HCT116 (cell line): ENCODE measurements around the gene PPM1M. TPM values are rescaled to one million over a fixed set of nuclear protein-coding genes. Genes with fewer than 3 reads are reported as not detected.
A peak's percentile ranks its signal among the peaks of the same experiment; 100 is the strongest.

Source experiments
- ATAC-seq: fragments of 200-7000 bp; cut with Tn5 transposase; 2 replicates; pipeline ENCODE4 v1.9.1; 2020; ENCODE audit warnings: mild to moderate bottlenecking, moderate library complexity
- BruUV-seq: library from RNA; stranded (reverse); fragments of 400-500 nt; replicated peaks from 2 replicates; lab custom pipeline; 2021; lab: Mats Ljungman, UMichigan
- CTCF ChIA-PET: fragments of 300-600 bp; sonication (Branson Sonifier 250); formaldehyde crosslinking; loops from one replicate; lab custom pipeline; 2021; ENCODE audit warnings: antibody characterized with exemption; lab: Charles Lee
- POLR2A ChIA-PET: fragments of 300-600, 350-600 bp; sonication (Branson Sonifier 250); formaldehyde crosslinking; loops from one replicate; lab custom pipeline; 2021; ENCODE audit warnings: antibody characterized with exemption; lab: Charles Lee
- RAD21 ChIA-PET, 2 experiments: fragments of 300-600 bp; sonication (Branson Sonifier 250); formaldehyde crosslinking; loops; one replicate each; lab custom pipeline; 2023; ENCODE audit warnings: low total read pairs in 2 of 2; ENCODE audit not compliant: uncharacterized antibody in 2 of 2, unreplicated experiment in 2 of 2, low non-redundant PET in 1 of 2; lab: Charles Lee
- DNase-seq: peaks from one replicate; pipeline ENCODE4 v3.0.0-alpha.2; 2010; ENCODE audit warnings: low read depth, low spot score
- H2AFZ ChIP-seq: fragments of 200-600 bp; shearing (Covaris generic), sonication (generic); 2 replicates; pipeline ENCODE4 v1.6.1; 2017; ENCODE audit warnings: low read depth, mixed run types, mixed read lengths, antibody characterized with exemption, low read length; ENCODE audit not compliant: poor library complexity, severe bottlenecking
- H3K27ac ChIP-seq: 2 replicates; pipeline ENCODE4 v1.5.1; 2012; ENCODE audit warnings: low read depth, low read length
- H3K27me3 ChIP-seq: fragments of 200-600 bp; sonication (generic); 2 replicates; pipeline ENCODE4 v1.6.1; 2016; ENCODE audit warnings: mixed run types, low read length, mixed read lengths; ENCODE audit not compliant: insufficient read depth
- H3K36me3 ChIP-seq, 2 experiments: fragments of 200-500 bp in 1 of 2; fragments of 200-600 bp in 1 of 2; sonication (Bioruptor generic) in 1 of 2; sonication (generic) in 1 of 2; 2 replicates each; pipeline versions ENCODE4 v1.5.1 to v1.6.1; 2014 to 2016; ENCODE audit warnings: low read length in 2 of 2, inconsistent platforms in 1 of 2, mixed read lengths in 1 of 2, mixed run types in 1 of 2; ENCODE audit not compliant: insufficient read depth in 2 of 2, control insufficient read depth in 1 of 2
- H3K4me1 ChIP-seq, 2 experiments: fragments of 200-600 bp in 1 of 2; sonication (generic) in 1 of 2; 2 replicates each; pipeline versions ENCODE4 v1.5.1 to v1.6.1; 2012 to 2017; ENCODE audit warnings: low read length in 2 of 2, inconsistent platforms in 1 of 2, mild to moderate bottlenecking in 1 of 2, mixed read lengths in 1 of 2, mixed run types in 1 of 2, moderate library complexity in 1 of 2; ENCODE audit not compliant: insufficient read depth in 2 of 2, control insufficient read depth in 1 of 2
- H3K4me2 ChIP-seq: fragments of 200-600 bp; sonication (generic); 2 replicates; pipeline ENCODE4 v1.6.1; 2017; ENCODE audit warnings: mixed run types, low read length, mixed read lengths
- H3K4me3 ChIP-seq, 2 experiments: fragments of 200-600 bp in 1 of 2; sonication (generic) in 1 of 2; replicated peaks in 1 of 2; 2 replicates each; pipeline ENCODE4 v1.5.1; 2011 to 2016; ENCODE audit warnings: low read length in 2 of 2, control low read depth in 1 of 2, low read depth in 1 of 2, mild to moderate bottlenecking in 1 of 2, mixed read lengths in 1 of 2, mixed run types in 1 of 2
- H3K79me2 ChIP-seq: fragments of 200-600 bp; sonication (generic); 2 replicates; pipeline ENCODE4 v1.6.1; 2017; ENCODE audit warnings: mild to moderate bottlenecking, mixed run types, low read length, moderate library complexity, mixed read lengths; ENCODE audit not compliant: insufficient read depth
- H3K9ac ChIP-seq: fragments of 200-600 bp; sonication (generic); 2 replicates; pipeline ENCODE4 v1.6.1; 2016; ENCODE audit warnings: low read length, mixed read lengths
- H3K9me2 ChIP-seq: fragments of 200-600 bp; sonication (generic), shearing (Covaris generic); 2 replicates; pipeline ENCODE4 v1.6.1; 2017; ENCODE audit warnings: mixed run types, mild to moderate bottlenecking, moderate library complexity; ENCODE audit not compliant: insufficient read depth
- H3K9me3 ChIP-seq, 2 experiments: fragments of 200-500 bp in 1 of 2; fragments of 200-600 bp in 1 of 2; sonication (Bioruptor generic) in 1 of 2; sonication (generic) in 1 of 2; 2 replicates each; pipeline ENCODE4 v1.6.1; 2014 to 2017; ENCODE audit warnings: low read length in 2 of 2, mixed read lengths in 2 of 2, inconsistent platforms in 1 of 2, low read depth in 1 of 2, mild to moderate bottlenecking in 1 of 2, mixed run types in 1 of 2, moderate library complexity in 1 of 2; ENCODE audit not compliant: control insufficient read depth in 1 of 2, insufficient read depth in 1 of 2
- H4K20me1 ChIP-seq: fragments of 200-600 bp; sonication (generic), shearing (Covaris generic); 2 replicates; pipeline ENCODE4 v1.6.1; 2017; ENCODE audit warnings: mixed run types, mild to moderate bottlenecking, moderate library complexity; ENCODE audit not compliant: insufficient read depth
- CBX3 ChIP-seq: IDR thresholded peaks from 2 replicates; pipeline ENCODE4 v1.6.1; 2012; ENCODE audit warnings: low read depth
- ELF1 ChIP-seq: IDR thresholded peaks from 2 replicates; pipeline ENCODE4 v1.6.1; 2012; ENCODE audit warnings: low read depth, borderline replicate concordance
- FOSL1 ChIP-seq: IDR thresholded peaks from 2 replicates; pipeline ENCODE4 v1.6.1; 2012; ENCODE audit warnings: low read depth
- JUND ChIP-seq: IDR thresholded peaks from 2 replicates; pipeline ENCODE4 v1.6.1; 2012
- POLR2AphosphoS5 ChIP-seq: IDR thresholded peaks from 2 replicates; pipeline ENCODE4 v1.6.1; 2011; ENCODE audit warnings: mild to moderate bottlenecking, low read depth, low read length, moderate library complexity
- RAD21 ChIP-seq: IDR thresholded peaks from 2 replicates; pipeline ENCODE4 v1.6.1; 2012; ENCODE audit warnings: low read depth, mild to moderate bottlenecking
- ZNF274 ChIP-seq: fragments of 200-500 bp; sonication (Bioruptor generic); IDR thresholded peaks from 2 replicates; pipeline ENCODE4 v1.6.1; 2014; ENCODE audit warnings: mild to moderate bottlenecking, low read depth, low read length, inconsistent platforms
- intact Hi-C: fragments of 100-400 bp; cut with micrococcal nuclease; formaldehyde crosslinking; loops from 2 replicates; pipeline ENCODE4 v1.10.0; 2022
- total RNA-seq: library from RNA; stranded (reverse); gene quantifications from one replicate; pipeline ENCODE4 v1.2.1, GENCODE V29; 2021; ENCODE audit not compliant: unreplicated experiment
- TF ChIP-seq, protein P1 (sequence below), 3 experiments: fragments of 200-600 bp in 1 of 3; sonication (generic) in 1 of 3; IDR thresholded peaks in 2 of 3; conservative IDR thresholded peaks in 1 of 3; 2 replicates each; pipeline ENCODE4 v1.5.1; 2012 to 2017; ENCODE audit warnings: low read depth in 2 of 3, low read length in 2 of 3, antibody characterized with exemption in 1 of 3, borderline replicate concordance in 1 of 3, control low read depth in 1 of 3, mild to moderate bottlenecking in 1 of 3, mixed read lengths in 1 of 3, mixed run types in 1 of 3, moderate library complexity in 1 of 3; ENCODE audit not compliant: insufficient read depth in 1 of 3

PPM1M gene
- total RNA-seq, 1 experiment from 2014 or later, result 16.6 TPM

DNA sequence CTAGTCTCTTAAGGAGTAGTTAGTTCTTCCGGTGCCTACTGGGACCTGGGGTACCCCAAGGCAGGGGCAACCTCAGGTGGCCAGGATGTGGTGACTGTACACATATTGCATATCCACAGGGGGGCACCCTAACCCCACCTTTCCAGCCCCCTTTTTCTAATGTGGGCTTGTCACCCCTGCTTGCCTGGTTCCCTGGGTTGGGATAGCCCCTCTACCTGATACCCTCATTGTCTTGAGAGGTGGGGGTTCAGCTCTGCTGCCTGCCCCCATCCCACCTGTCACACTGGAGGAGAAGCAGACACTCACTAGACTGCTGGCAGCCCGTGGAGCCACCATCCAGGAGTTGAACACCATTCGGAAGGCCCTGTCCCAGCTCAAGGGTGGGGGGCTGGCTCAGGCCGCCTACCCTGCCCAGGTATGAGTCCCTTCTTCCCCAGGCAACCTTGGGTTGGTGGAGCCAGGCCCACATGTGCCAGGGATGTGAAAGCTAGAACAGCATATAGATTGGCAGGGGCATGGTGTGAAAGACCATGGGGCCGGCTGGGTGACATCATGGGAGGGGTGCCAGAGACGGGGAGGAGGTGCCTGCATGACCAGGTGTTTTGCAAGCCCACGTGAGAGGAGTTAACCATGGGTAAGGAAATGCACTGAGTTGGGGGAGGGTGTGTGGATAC, 46.1 kb downstream of the PPM1M start:
- Histone ChIP-seq H3K9ac (no peak overlapping the region), H3K4me2 (no peak overlapping the region), H3K79me2 (peaks cover 10% of the 10 kb centered on the region), H3K9me2 (no peaks in the 10 kb centered on the region), H3K27ac (no peak overlapping the region), H3K36me3 (0 out of 4 replicates have a peak, but pooled peaks cover 0 to 8% of the 10 kb centered on the region in 2 experiments), H4K20me1 (no peaks in the 10 kb centered on the region)
- peak; percentile 32; the same call in 1 of the 2 replicates for ATAC-seq
- RAD21 ChIA-PET, result no interaction called here
- no TSS peak for BruUV-seq
- no peak for DNase-seq
- TF ChIP-seq RAD21, result peak; percentile 87
- TF ChIP-seq, protein P1, sequence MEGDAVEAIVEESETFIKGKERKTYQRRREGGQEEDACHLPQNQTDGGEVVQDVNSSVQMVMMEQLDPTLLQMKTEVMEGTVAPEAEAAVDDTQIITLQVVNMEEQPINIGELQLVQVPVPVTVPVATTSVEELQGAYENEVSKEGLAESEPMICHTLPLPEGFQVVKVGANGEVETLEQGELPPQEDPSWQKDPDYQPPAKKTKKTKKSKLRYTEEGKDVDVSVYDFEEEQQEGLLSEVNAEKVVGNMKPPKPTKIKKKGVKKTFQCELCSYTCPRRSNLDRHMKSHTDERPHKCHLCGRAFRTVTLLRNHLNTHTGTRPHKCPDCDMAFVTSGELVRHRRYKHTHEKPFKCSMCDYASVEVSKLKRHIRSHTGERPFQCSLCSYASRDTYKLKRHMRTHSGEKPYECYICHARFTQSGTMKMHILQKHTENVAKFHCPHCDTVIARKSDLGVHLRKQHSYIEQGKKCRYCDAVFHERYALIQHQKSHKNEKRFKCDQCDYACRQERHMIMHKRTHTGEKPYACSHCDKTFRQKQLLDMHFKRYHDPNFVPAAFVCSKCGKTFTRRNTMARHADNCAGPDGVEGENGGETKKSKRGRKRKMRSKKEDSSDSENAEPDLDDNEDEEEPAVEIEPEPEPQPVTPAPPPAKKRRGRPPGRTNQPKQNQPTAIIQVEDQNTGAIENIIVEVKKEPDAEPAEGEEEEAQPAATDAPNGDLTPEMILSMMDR (IDR thresholded peaks at IDR 0.05 in 2 of 3, conservative IDR thresholded peaks at IDR 0.05 in 1 of 3; ENCODE audit: borderline replicate concordance in 1 of 3, insufficient read depth in 1 of 3, low read depth in 2 of 3, low read length in 2 of 3), result peak; percentile 44 to 81 (median 69)
- no peak for TF ChIP-seq ZNF274
- no peak for TF ChIP-seq POLR2AphosphoS5
- no peak for TF ChIP-seq CBX3
- TF ChIP-seq JUND, result no peak
- TF ChIP-seq FOSL1, result no peak
- no peak for TF ChIP-seq ELF1
- TF ChIP-seq, all 23 proteins: peak for 2
- no peak overlapping the region for H2AFZ ChIP-seq
- H3K4me1 ChIP-seq, result peaks cover 5 to 11% of the 10 kb centered on the region in 2 experiments
- ChIA-PET CTCF (interaction anchor here (1.0 to 1.3 kb wide), 2 partner anchors 48 to 93 kb away, joined by 4 to 6 read pairs; no protein-coding TSS in a partner anchor), POLR2A (no interaction called here)
- no peak overlapping the region for H3K4me3 ChIP-seq
- intact Hi-C loops, result loop anchor here (1.0 to 5.0 kb wide), 2 partner anchors 48 to 156 kb away; partner anchors contain the start of gene SEMA3G
- no peaks in the 10 kb centered on the region for H3K9me3 ChIP-seq
- no peaks in the 10 kb centered on the region for H3K27me3 ChIP-seq
